ENCODE results near the gene MACROD1.

Gene MACROD1

GRCh38 chr11:64152841-64153691, 12.8 kb downstream of the MACROD1 start:
- DNase-seq (ENCODE audit: low read depth), result no peak

GRCh38 chr11:64151337-64151736, 14.6 kb downstream of the MACROD1 start:
- no peak for DNase-seq (ENCODE audit: low read depth)

- DNase-seq (ENCODE audit: low read depth), result no peak
Measured at GRCh38 chr11:64150481-64151239, 15.3 kb downstream of the MACROD1 start.

- DNase-seq (ENCODE audit: low read depth), result no peak
Measured at GRCh38 chr11:64150051-64150450, 15.9 kb downstream of the MACROD1 start.

- no peak for DNase-seq (ENCODE audit: low read depth)
Measured at GRCh38 chr11:64148917-64149617, 16.8 kb downstream of the MACROD1 start.

GRCh38 chr11:64148226-64148916, 17.5 kb downstream of the MACROD1 start:
- no peak for DNase-seq (ENCODE audit: low read depth)

GRCh38 chr11:64146036-64146955, 19.6 kb downstream of the MACROD1 start:
- no peak for DNase-seq (ENCODE audit: low read depth)

GRCh38 chr11:64144587-64145472, 21.1 kb downstream of the MACROD1 start:
- no peak for DNase-seq (ENCODE audit: low read depth)

- DNase-seq (ENCODE audit: low read depth), result no peak
Measured at GRCh38 chr11:64141081-64141783, 24.7 kb downstream of the MACROD1 start.

GRCh38 chr11:64140082-64140481, 25.8 kb downstream of the MACROD1 start:
- no peak for DNase-seq (ENCODE audit: low read depth)

- no peak for DNase-seq (ENCODE audit: low read depth)
Measured at GRCh38 chr11:64139049-64139448, 26.9 kb downstream of the MACROD1 start.

GRCh38 chr11:64138398-64138797, 27.5 kb downstream of the MACROD1 start:
- DNase-seq (ENCODE audit: low read depth), result no peak

- DNase-seq (ENCODE audit: low read depth), result no peak
Measured at GRCh38 chr11:64136765-64137441, 29.0 kb downstream of the MACROD1 start.

- no peak for DNase-seq (ENCODE audit: low read depth)
Measured at GRCh38 chr11:64135711-64136110, 30.2 kb downstream of the MACROD1 start.

GRCh38 chr11:64134963-64135362, 30.9 kb downstream of the MACROD1 start:
- DNase-seq (ENCODE audit: low read depth), result no peak

GRCh38 chr11:64132982-64133705, 32.8 kb downstream of the MACROD1 start:
- DNase-seq (ENCODE audit: low read depth), result no peak

- DNase-seq (ENCODE audit: low read depth), result no peak
Measured at GRCh38 chr11:64132191-64132771, 33.6 kb downstream of the MACROD1 start.

Measured in CMK (cell line).